Activated CD4-positive, alpha-beta T cell treated with anti-CD3 and anti-CD28 coated beads, Interleukin-2, Interleukin-6, amounts not matched to agents 100 ng/mL and 50 ng/mL, durations not matched to agents 16 hours and 8 hours (primary cell): ENCODE results near the gene UBE2U.

Source experiments
- DNase-seq: peaks from one replicate; pipeline ENCODE4 v3.0.0-alpha.2; 2020

Gene UBE2U

GRCh38 chr1:64296459-64296858 lies 93.0 kb downstream of the UBE2U start:
- no peak for DNase-seq

- DNase-seq = no peak
Measured at GRCh38 chr1:64302194-64302593, 98.8 kb downstream of the UBE2U start.

DNA sequence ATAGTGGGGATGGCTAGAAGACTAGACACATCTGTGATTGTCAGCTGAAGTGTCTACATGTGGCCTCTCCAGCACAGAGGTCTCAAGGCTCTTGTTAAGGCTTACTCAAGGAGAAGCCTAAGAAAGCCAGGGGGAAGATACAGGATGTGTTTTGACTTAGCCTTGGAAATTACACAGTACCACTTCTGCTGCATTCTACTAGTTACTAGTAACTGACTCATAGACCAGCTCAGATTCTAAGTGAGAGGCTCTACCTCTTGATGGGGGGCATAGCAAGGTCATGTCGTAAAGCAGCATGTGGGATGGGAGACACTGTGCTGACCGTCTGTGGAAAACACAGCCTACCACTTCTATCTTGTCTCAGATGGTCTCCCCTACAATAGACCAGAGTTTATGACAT lies 99.5 kb downstream of the UBE2U start:
- no peak for DNase-seq

GRCh38 chr1:64304823-64305222 lies 101.4 kb downstream of the UBE2U start:
- DNase-seq = no peak

DNA sequence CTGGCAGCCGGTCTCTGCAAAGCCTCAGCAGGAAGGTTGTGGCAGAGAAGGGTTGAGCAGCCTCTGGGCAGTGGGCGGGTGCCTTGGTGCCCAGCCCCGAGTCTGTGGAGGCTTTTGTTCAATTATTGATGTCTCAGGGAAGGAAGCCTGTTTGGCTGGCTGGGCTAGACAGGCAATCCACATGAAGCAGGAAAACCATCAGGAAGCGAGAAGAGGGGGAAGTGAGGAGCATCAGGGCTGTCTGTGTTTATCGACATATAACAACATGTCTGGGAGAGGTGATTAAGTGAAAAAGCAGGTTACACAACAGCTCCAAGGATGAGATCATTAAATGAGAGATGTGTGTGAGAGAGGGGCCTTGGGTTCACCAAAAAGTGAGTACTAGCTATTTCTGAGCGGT lies 105.4 kb downstream of the UBE2U start:
- DNase-seq = no peak

GRCh38 chr1:64309431-64309831 lies 106.0 kb downstream of the UBE2U start:
- no peak for DNase-seq

DNA sequence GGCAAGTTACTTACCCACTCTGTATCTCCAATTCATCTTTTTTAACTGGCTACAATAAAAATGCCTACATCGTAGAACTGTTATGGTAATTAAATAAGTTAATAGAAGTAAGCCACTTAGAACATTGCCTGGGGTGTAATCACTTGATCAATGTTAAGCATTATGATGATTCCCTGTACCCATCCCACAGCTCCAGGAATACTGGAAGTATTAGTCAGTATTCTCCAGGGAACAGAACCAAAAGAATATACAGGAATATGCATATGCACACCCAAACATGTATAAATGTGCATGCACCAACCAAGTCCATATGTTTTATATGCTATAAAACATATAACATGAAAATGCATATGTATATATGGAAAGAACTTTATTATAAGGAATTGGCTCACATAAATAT lies 107.3 kb downstream of the UBE2U start:
- no peak for DNase-seq

- DNase-seq = no peak
Measured at GRCh38 chr1:64312431-64312830, 109.0 kb downstream of the UBE2U start.

DNA sequence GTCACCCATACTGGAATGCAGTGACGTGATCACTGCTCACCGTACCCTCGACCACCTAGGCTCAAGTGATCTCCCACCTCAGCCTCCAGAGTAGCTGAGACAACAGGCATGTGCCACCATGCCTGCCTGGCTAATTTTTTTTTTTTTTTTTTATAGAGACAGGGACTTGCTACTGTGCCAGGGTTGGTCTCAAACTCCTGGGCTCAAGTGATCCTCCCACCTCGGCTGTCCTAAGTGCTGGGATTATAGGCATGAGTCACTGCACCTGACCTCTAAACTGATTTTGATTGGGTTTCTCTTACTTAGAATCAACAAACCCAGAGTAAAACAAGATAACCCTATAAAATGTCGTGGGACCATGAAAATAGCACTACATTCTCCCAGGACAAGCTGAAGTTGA lies 112.0 kb downstream of the UBE2U start:
- no peak for DNase-seq
